Measurements from ENCODE around the gene MDGA2. TPM values are rescaled to one million over a fixed set of nuclear protein-coding genes. Genes with fewer than 3 reads are reported as not detected.

MDGA2 gene
- total RNA-seq, 1 experiment from 2014 or later: not detected

GRCh38 chr14:47220096-47220495 lies 455.3 kb downstream of the MDGA2 start:
- Mint-ChIP-seq H3K4me1 (ENCODE audit: low read depth, unreplicated experiment) (no peaks in the 10 kb centered on the region), H3K4me3 (ENCODE audit: low read depth, unreplicated experiment) (no peak overlapping the region), H3K27me3 (ENCODE audit: unreplicated experiment) (no peaks in the 10 kb centered on the region), H3K9me3 (ENCODE audit: low read depth, unreplicated experiment) (peaks cover 3% of the 10 kb centered on the region), H3K36me3 (ENCODE audit: insufficient read depth, unreplicated experiment) (no peaks in the 10 kb centered on the region), H3K27ac (ENCODE audit: unreplicated experiment) (no peak overlapping the region)
- TF ChIP-seq CTCF (IDR thresholded peaks at IDR 0.05; ENCODE audit: unreplicated experiment): no peak
- CTCF ChIA-PET: no interaction called here
- BruUV-seq (replicated peaks): no TSS peak
- intact Hi-C loops (cut with micrococcal nuclease; ENCODE audit: unreplicated experiment): no loop called here
- DNase-seq: no peak

GRCh38 chr14:47211263-47211662 lies 464.1 kb downstream of the MDGA2 start:
- TF ChIP-seq CTCF (IDR thresholded peaks at IDR 0.05; ENCODE audit: unreplicated experiment): no peak
- H3K36me3 Mint-ChIP-seq (ENCODE audit: insufficient read depth, unreplicated experiment): no peaks in the 10 kb centered on the region
- CTCF ChIA-PET: no interaction called here

DNA sequence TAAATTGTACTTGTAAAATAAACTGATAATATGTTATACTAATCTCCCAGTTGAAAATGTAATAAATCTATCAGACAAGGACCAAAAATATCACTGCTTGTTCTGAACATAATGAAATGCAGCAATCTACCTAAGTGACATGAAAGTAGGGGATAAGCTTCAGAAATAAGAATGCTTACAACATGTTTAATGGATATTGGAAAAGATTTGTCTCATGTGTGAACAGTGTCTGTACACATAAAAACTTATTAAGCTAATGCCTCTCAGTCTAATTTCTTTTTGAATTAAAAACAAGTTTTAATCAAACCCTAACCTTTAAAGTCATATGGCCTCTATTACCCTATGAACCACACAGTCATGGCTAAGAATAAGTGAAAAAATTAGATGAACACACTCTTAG lies 465.3 kb downstream of the MDGA2 start:
- no peak for TF ChIP-seq CTCF (IDR thresholded peaks at IDR 0.05; ENCODE audit: unreplicated experiment)
- BruUV-seq (replicated peaks): no TSS peak

More at GRCh38 chr14:47211263-47211662, 464.1 kb downstream of the MDGA2 start:
- no peaks in the 10 kb centered on the region for H3K27me3 Mint-ChIP-seq (ENCODE audit: unreplicated experiment)
- no peak overlapping the region for H3K4me3 Mint-ChIP-seq (ENCODE audit: low read depth, unreplicated experiment)
- H3K9me3 Mint-ChIP-seq (ENCODE audit: low read depth, unreplicated experiment): no peaks in the 10 kb centered on the region
- BruUV-seq (replicated peaks): no TSS peak
- intact Hi-C loops (cut with micrococcal nuclease; ENCODE audit: unreplicated experiment): no loop called here
- no peak overlapping the region for H3K27ac Mint-ChIP-seq (ENCODE audit: unreplicated experiment)
- DNase-seq: no peak
- no peaks in the 10 kb centered on the region for H3K4me1 Mint-ChIP-seq (ENCODE audit: low read depth, unreplicated experiment)

DNA sequence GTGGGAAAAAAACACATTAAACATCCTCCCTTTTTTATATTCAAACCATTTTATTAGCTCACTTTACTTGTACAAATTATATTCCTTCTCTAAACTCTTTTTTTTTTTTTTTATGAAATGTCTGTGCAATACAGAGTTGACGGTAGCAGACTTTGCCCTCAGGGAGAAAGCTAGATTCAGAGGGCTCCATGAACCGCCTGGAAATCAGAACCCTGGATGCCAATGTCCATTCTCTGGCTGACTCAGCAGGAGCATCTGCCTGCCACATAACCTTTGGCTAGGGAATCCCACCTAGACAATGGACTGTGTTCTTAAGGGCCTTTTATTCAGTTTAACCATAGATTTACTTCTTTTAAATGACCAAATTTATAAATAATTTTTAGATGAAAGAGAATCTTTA lies 467.0 kb downstream of the MDGA2 start:
- no peaks in the 10 kb centered on the region for H3K9me3 Mint-ChIP-seq (ENCODE audit: low read depth, unreplicated experiment)
- DNase-seq: no peak
- BruUV-seq (replicated peaks): no TSS peak
- no peaks in the 10 kb centered on the region for H3K4me1 Mint-ChIP-seq (ENCODE audit: low read depth, unreplicated experiment)
- no peaks in the 10 kb centered on the region for H3K36me3 Mint-ChIP-seq (ENCODE audit: insufficient read depth, unreplicated experiment)
- intact Hi-C loops (cut with micrococcal nuclease; ENCODE audit: unreplicated experiment): no loop called here
- TF ChIP-seq CTCF (IDR thresholded peaks at IDR 0.05; ENCODE audit: unreplicated experiment): no peak
- CTCF ChIA-PET: no interaction called here
- no peak overlapping the region for H3K27ac Mint-ChIP-seq (ENCODE audit: unreplicated experiment)
- H3K27me3 Mint-ChIP-seq (ENCODE audit: unreplicated experiment): no peaks in the 10 kb centered on the region
- H3K4me3 Mint-ChIP-seq (ENCODE audit: low read depth, unreplicated experiment): no peak overlapping the region

More for the DNA sequence above, 465.3 kb downstream of the MDGA2 start:
- Mint-ChIP-seq H3K27me3 (ENCODE audit: unreplicated experiment) (no peaks in the 10 kb centered on the region), H3K4me1 (ENCODE audit: low read depth, unreplicated experiment) (no peaks in the 10 kb centered on the region), H3K4me3 (ENCODE audit: low read depth, unreplicated experiment) (no peak overlapping the region), H3K36me3 (ENCODE audit: insufficient read depth, unreplicated experiment) (no peaks in the 10 kb centered on the region), H3K27ac (ENCODE audit: unreplicated experiment) (no peak overlapping the region), H3K9me3 (ENCODE audit: low read depth, unreplicated experiment) (no peaks in the 10 kb centered on the region)
- CTCF ChIA-PET: no interaction called here
- DNase-seq: no peak
- intact Hi-C loops (cut with micrococcal nuclease; ENCODE audit: unreplicated experiment): no loop called here
